Spleen (tissue), 7 donors: ENCODE data around the gene ZKSCAN1.

Experiments used
- CTCF ChIP-seq, 11 experiments: fragments of 200-600 bp in 7 of 11; fragments of 450-650 bp in 4 of 11; sonication (generic) in 4 of 11; IDR thresholded peaks in 8 of 11; conservative IDR thresholded peaks in 3 of 11; 1 replicate in 7 of 11; 2 replicates in 4 of 11; pipeline versions ENCODE4 v1.4.0 to v1.8.0; 2016 to 2021; ENCODE audit warnings: antibody characterized with exemption in 11 of 11, inconsistent platforms in 4 of 11, mild to moderate bottlenecking in 1 of 11
- POLR2A ChIP-seq, 3 donors: fragments of 450-650 bp; IDR thresholded peaks; one replicate each; pipeline ENCODE4 v1.5.1; 2017; ENCODE audit warnings: antibody characterized with exemption in 3 of 3, mild to moderate bottlenecking in 1 of 3
- donor health status: DM: no; HTN: no; CAD: no; lungs with moderate emphysema.
- donor health status: DM: no; HTN: no; CAD: no.
- donor health status: DM: no; HTN: no; CAD: no.

- TF ChIP-seq CTCF (IDR thresholded peaks at IDR 0.05 in 8 of 11, conservative IDR thresholded peaks at IDR 0.05 in 3 of 11) (no peak), POLR2A (IDR thresholded peaks at IDR 0.05) (no peak)
Measured at GRCh38 chr7:100057006-100057405, 41.6 kb downstream of the ZKSCAN1 start.
